GM12878 (cell line): ENCODE results near the gene RASAL3. TPM values are rescaled to one million over a fixed set of nuclear protein-coding genes. Genes with fewer than 3 reads are reported as not detected.
A peak's percentile ranks its signal among the peaks of the same experiment; 100 is the strongest.

Experiments
- ASH2L ChIP-seq: fragments of 300-600, 200-600 bp; sonication (generic); IDR thresholded peaks from 2 replicates; pipeline ENCODE4 v1.6.1; 2017; ENCODE audit warnings: low read depth, mild to moderate bottlenecking, borderline replicate concordance
- BMI1 ChIP-seq: fragments of 450-650 bp; IDR thresholded peaks from 2 replicates; pipeline ENCODE4 v1.6.1; 2016; ENCODE audit warnings: mild to moderate bottlenecking, moderate library complexity, borderline replicate concordance
- CHD2 ChIP-seq: IDR thresholded peaks from 2 replicates; pipeline ENCODE4 v1.6.1; 2011; ENCODE audit warnings: low read depth, low read length, improper control_type of control experiment, borderline replicate concordance
- CREB1 ChIP-seq: IDR thresholded peaks from 2 replicates; pipeline ENCODE4 v1.6.1; 2012; ENCODE audit warnings: low read depth, mild to moderate bottlenecking, inconsistent platforms
- CREM ChIP-seq: IDR thresholded peaks from 2 replicates; pipeline ENCODE4 v1.6.1; 2014; ENCODE audit warnings: antibody characterized with exemption, low read depth
- DPF2 ChIP-seq: fragments of 450-650 bp; IDR thresholded peaks from 2 replicates; pipeline ENCODE4 v1.6.1; 2017; ENCODE audit warnings: mild to moderate bottlenecking
- EED ChIP-seq: sonication (generic); IDR thresholded peaks from 2 replicates; pipeline ENCODE4 v1.6.1; 2016; ENCODE audit warnings: antibody characterized with exemption, low read depth
- EP300 ChIP-seq, 2 experiments: fragments of 150-350 bp in 1 of 2; IDR thresholded peaks; 2 replicates each; pipeline ENCODE4 v1.6.1; 2011 to 2012; ENCODE audit warnings: low read depth in 2 of 2, low read length in 2 of 2, borderline replicate concordance in 1 of 2, improper control_type of control experiment in 1 of 2, inconsistent platforms in 1 of 2; ENCODE audit not compliant: control insufficient read depth in 1 of 2
- ETV6 ChIP-seq, 2 experiments: fragments of 450-650 bp in 1 of 2; IDR thresholded peaks in 1 of 2; conservative IDR thresholded peaks in 1 of 2; 2 replicates each; pipeline ENCODE4 v1.6.1; 2014; ENCODE audit warnings: antibody characterized with exemption in 1 of 2, borderline replicate concordance in 1 of 2, low read depth in 1 of 2, mild to moderate bottlenecking in 1 of 2, moderate library complexity in 1 of 2
- HCFC1 ChIP-seq: fragments of 150-350 bp; IDR thresholded peaks from 2 replicates; pipeline ENCODE4 v1.6.1; 2014; ENCODE audit warnings: low read length
- HDAC2 ChIP-seq: fragments of 200-600 bp; sonication (generic); IDR thresholded peaks from 2 replicates; pipeline ENCODE4 v1.6.1; 2017
- JUNB ChIP-seq: IDR thresholded peaks from 2 replicates; pipeline ENCODE4 v1.6.1; 2016; ENCODE audit warnings: antibody characterized with exemption, mild to moderate bottlenecking
- MEF2A ChIP-seq: IDR thresholded peaks from 2 replicates; pipeline ENCODE4 v1.6.1; 2011; ENCODE audit warnings: low read depth, mild to moderate bottlenecking, low read length, moderate library complexity; ENCODE audit not compliant: insufficient read depth
- MTA3 ChIP-seq: IDR thresholded peaks from 2 replicates; pipeline ENCODE4 v1.6.1; 2012; ENCODE audit warnings: low read length, inconsistent platforms, borderline replicate concordance
- NFYA ChIP-seq: IDR thresholded peaks from 2 replicates; pipeline ENCODE4 v1.6.1; 2011; ENCODE audit warnings: low read depth, mild to moderate bottlenecking, low read length, improper control_type of control experiment, borderline replicate concordance
- PAX5 ChIP-seq: IDR thresholded peaks from 2 replicates; pipeline ENCODE4 v1.6.1; 2011; ENCODE audit warnings: low read depth, low read length, borderline replicate concordance
- PBX3 ChIP-seq: IDR thresholded peaks from 2 replicates; pipeline ENCODE4 v1.6.1; 2011; ENCODE audit warnings: mild to moderate bottlenecking, low read depth, low read length, moderate library complexity; ENCODE audit not compliant: insufficient replicate concordance
- RUNX3 ChIP-seq: IDR thresholded peaks from 2 replicates; pipeline ENCODE4 v1.6.1; 2012; ENCODE audit warnings: low read length, inconsistent platforms
- SIX5 ChIP-seq: IDR thresholded peaks from 2 replicates; pipeline ENCODE4 v1.6.1; 2011; ENCODE audit warnings: mild to moderate bottlenecking, low read depth, low read length, moderate library complexity; ENCODE audit not compliant: severe bottlenecking
- TCF7 ChIP-seq: IDR thresholded peaks from 2 replicates; pipeline ENCODE4 v1.6.1; 2014; ENCODE audit warnings: antibody characterized with exemption, borderline replicate concordance
- ZBTB40 ChIP-seq: fragments of 450-650 bp; IDR thresholded peaks from 2 replicates; pipeline ENCODE4 v1.6.1; 2016; ENCODE audit warnings: mild to moderate bottlenecking, moderate library complexity, borderline replicate concordance
- ZNF207 ChIP-seq: fragments of 450-650 bp; IDR thresholded peaks from 2 replicates; pipeline ENCODE4 v1.6.1; 2014; ENCODE audit warnings: antibody characterized with exemption, mild to moderate bottlenecking, borderline replicate concordance
- ZNF384 ChIP-seq: IDR thresholded peaks from 2 replicates; pipeline ENCODE4 v1.6.1; 2012; ENCODE audit warnings: low read depth, mild to moderate bottlenecking, low read length, improper control_type of control experiment, borderline replicate concordance
- ZSCAN29 ChIP-seq: fragments of 450-650 bp; IDR thresholded peaks from 2 replicates; pipeline ENCODE4 v1.6.1; 2017; ENCODE audit warnings: mild to moderate bottlenecking, moderate library complexity
- polyA plus RNA-seq, 11 experiments: library from polyadenylated mRNA; depleted of rRNA in 4 of 11; unstranded in 6 of 11; stranded (reverse) in 5 of 11; fragments of >200 nt; fragmentation: Nextera tagmentation in 4 of 11; fragmentation: Illumina TruSeq in 1 of 11; extraction: Ambion mirVana in 4 of 11; extraction: Trizol in 1 of 11; gene quantifications; 1 replicate in 1 of 11; 2 replicates in 10 of 11; pipeline versions ENCODE4 v1.2.1 to v1.2.3, GENCODE V29; 2011 to 2016; ENCODE audit warnings: inconsistent platforms in 2 of 11, missing spikeins in 2 of 11, low read depth in 1 of 11
- total RNA-seq, 4 experiments: library from RNA; depleted of rRNA in 3 of 4; stranded (reverse); fragments of >200 nt in 3 of 4; fragmentation: Illumina TruSeq in 1 of 4; extraction: Trizol in 1 of 4; gene quantifications; 2 replicates each; pipeline versions ENCODE4 v1.2.1 to v1.2.3, GENCODE V29; 2013 to 2021

RASAL3 gene
- total and polyA plus RNA-seq, 10 of the 15 experiments (the other 5 are each of a cell fraction or from before 2014, with no cell fraction given) = 1.7 to 81.3 (median 23.2) TPM

- peak; percentile 77 for TF ChIP-seq RUNX3
- TF ChIP-seq MTA3 = peak; percentile 60; the same call in 1 of the 2 replicates
- no peak for TF ChIP-seq NFYA
- TF ChIP-seq ZSCAN29 = no peak
- TF ChIP-seq EP300 (IDR thresholded peaks at IDR 0.05; ENCODE audit: borderline replicate concordance in 1 of 2, control insufficient read depth in 1 of 2, low read depth in 2 of 2, low read length in 2 of 2) = peak in 1 of 2 experiments; percentile 25; a peak in 1 of 4 replicates
- no peak for TF ChIP-seq PBX3
- TF ChIP-seq CREM = peak; percentile 46; the same call in 1 of the 2 replicates
- TF ChIP-seq TCF7 = no peak
- TF ChIP-seq JUNB = peak; percentile 76
- 0 out of 2 replicates have a peak, but pooled peaks have one; percentile 55 for TF ChIP-seq CREB1
- TF ChIP-seq PAX5 = peak; percentile 59; the same call in 1 of the 2 replicates
- TF ChIP-seq EED = peak; percentile 75
- 0 out of 2 replicates have a peak, but pooled peaks have one; percentile 10 for TF ChIP-seq MEF2A
- no peak for TF ChIP-seq ZNF207
- no peak for TF ChIP-seq HDAC2
- no peak for TF ChIP-seq BMI1
- TF ChIP-seq ASH2L = no peak
- TF ChIP-seq ETV6 (conservative IDR thresholded peaks at IDR 0.05 in 1 of 2, IDR thresholded peaks at IDR 0.05 in 1 of 2; ENCODE audit: borderline replicate concordance in 1 of 2, low read depth in 1 of 2) = peak in 1 of 2 experiments; percentile 82; a peak in 2 of 4 replicates
- TF ChIP-seq DPF2 = no peak
- TF ChIP-seq CHD2 = no peak
- TF ChIP-seq SIX5 = no peak
- no peak for TF ChIP-seq ZBTB40
- no peak for TF ChIP-seq HCFC1
- TF ChIP-seq ZNF384 = no peak
Observed at GRCh38 chr19:15466851-15467733, 2.7 kb upstream of the RASAL3 start (continued).
